Natural killer cell treated with Interleukin-12 subunit alpha and Interleukin-12 subunit beta and Interleukin-15 and Interleukin-18, amount 100 ng/mL, for 72 hours (primary cell): Measurements from ENCODE around the gene PIK3CD. TPM values are rescaled to one million over a fixed set of nuclear protein-coding genes. Genes with fewer than 3 reads are reported as not detected.
"Not testable (repeated sequence)": the region's sequence is repeated elsewhere in the genome, so short reads cannot be mapped to it uniquely, and the experiment has no call there.

Experiments
- ATAC-seq, 2 donors: fragments of 150-1000 bp; cut with Tn5 transposase in 1 of 2; sonication (Bioruptor Pico), chemical (Tn5 transposase) in 1 of 2; 2 replicates each; pipeline ENCODE4 v1.10.0; 2021
- DNase-seq: peaks from one replicate; pipeline ENCODE4 v3.0.0; 2022; ENCODE audit warnings: low spot score
- H3K27ac Mint-ChIP-seq, 2 donors: 1 replicate in 1 of 2; 2 replicates in 1 of 2; pipeline ENCODE4 v1.8.0; 2022; ENCODE audit warnings: mixed read lengths in 2 of 2, mild to moderate bottlenecking in 1 of 2, moderate library complexity in 1 of 2
- H3K27me3 Mint-ChIP-seq, 2 donors: 1 replicate in 1 of 2; 2 replicates in 1 of 2; pipeline ENCODE4 v1.8.0; 2022; ENCODE audit warnings: mixed read lengths in 2 of 2
- H3K36me3 Mint-ChIP-seq: one replicate; pipeline ENCODE4 v1.8.0; 2022; ENCODE audit warnings: mixed read lengths
- H3K4me1 Mint-ChIP-seq, 2 donors: 1 replicate in 1 of 2; 2 replicates in 1 of 2; pipeline ENCODE4 v1.8.0; 2022; ENCODE audit warnings: low read depth in 2 of 2, mixed read lengths in 2 of 2, mild to moderate bottlenecking in 1 of 2
- H3K4me3 Mint-ChIP-seq: one replicate; pipeline ENCODE4 v1.8.0; 2022; ENCODE audit warnings: mixed read lengths
- H3K9me3 Mint-ChIP-seq: 2 replicates; pipeline ENCODE4 v1.8.0; 2022; ENCODE audit warnings: mixed read lengths
- total RNA-seq, 2 donors: library from RNA; stranded (reverse); gene quantifications; one replicate each; pipeline ENCODE4 v1.2.3, GENCODE V29; 2022

The PIK3CD gene
- total RNA-seq, 2 donors from 2014 or later = 273 to 444 TPM

DNA sequence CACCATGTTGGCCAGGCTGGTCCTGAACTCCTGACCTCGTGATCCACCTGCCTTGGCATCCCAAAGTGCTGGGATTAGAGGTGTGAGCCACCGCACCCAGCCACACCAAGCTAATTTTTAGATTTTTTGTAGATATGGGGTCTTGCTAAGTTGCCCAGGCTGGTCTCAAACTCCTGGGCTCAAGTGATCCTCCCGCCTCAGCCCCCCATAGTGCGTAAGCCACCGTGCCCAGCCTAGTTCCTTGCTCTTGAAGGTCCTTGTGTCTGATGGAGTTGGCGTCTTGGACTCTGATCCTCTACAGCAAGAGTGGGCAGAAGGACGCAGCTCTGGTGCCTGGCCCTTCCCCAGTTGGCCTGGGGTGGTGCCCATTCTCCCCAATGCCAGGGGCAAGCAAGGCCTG is 24.6 kb downstream of the PIK3CD start:
- H3K27me3 Mint-ChIP-seq, DNase-seq, ATAC-seq, H3K9me3 Mint-ChIP-seq: not testable (repeated sequence)
- peaks cover 51 to 52% of the 10 kb centered on the region in 2 donors for H3K4me1 Mint-ChIP-seq
- peaks cover 21% of the 10 kb centered on the region for H3K36me3 Mint-ChIP-seq
- peak overlapping the region; percentile 46 for H3K4me3 Mint-ChIP-seq
- peak overlapping the region; percentile 78 to 83 for H3K27ac Mint-ChIP-seq

DNA sequence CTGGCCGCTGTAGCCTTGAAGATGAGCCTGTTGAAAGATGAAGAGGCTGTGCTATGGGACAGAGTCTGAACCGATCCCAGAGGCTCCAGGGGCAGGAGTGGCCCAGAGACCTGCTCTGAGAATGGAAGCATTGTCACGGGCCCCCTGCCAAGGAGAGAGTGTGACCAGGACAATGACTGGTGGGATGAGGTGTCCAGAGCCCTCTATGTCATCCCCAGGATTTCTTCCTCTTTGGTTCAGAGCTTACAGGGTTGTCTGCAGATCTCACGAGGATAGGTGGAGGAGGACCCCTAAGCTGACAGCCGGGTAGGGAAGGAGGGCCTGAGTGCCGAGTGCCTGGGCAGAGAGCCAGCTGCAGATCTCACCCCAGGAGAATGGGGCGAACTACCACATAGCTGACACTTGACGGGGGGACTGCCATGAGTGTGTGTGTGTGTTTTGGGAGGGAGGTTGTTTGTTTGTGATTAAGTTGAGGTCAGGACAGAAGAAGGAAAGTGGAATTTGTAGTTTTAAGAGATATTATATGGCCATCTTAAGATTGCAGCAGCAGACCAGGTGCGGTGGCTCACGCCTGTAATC is 25.4 kb downstream of the PIK3CD start:
- Mint-ChIP-seq H3K36me3 (peaks cover 21% of the 10 kb centered on the region), H3K27ac (peak overlapping the region; percentile 78 to 83), H3K9me3 (no peaks in the 10 kb centered on the region), H3K4me3 (peak overlapping the region; percentile 46), H3K4me1 (peaks cover 46 to 47% of the 10 kb centered on the region in 2 donors), H3K27me3 (no peaks in the 10 kb centered on the region)
- DNase-seq = no peak
- ATAC-seq = peak; percentile 21 to 30

DNA sequence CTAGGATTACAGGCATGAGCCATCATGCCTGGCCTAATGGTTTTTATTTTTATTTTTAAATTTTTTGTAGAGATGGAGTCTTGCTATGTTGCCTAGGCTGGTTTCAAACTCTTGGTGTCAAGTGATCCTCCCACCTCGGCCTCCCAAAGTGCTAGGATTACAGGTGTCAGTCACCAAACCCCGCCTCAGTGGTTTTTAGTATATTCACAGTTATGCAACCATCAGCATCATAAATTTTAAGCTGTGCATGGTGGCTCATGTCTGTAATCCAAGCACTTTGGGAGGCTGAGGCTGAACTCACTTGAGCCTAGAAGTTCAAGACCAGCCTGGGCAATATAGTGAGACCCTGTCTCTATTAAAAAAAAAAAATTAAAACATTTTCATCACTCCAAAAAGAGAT is 28.6 kb downstream of the PIK3CD start:
- Mint-ChIP-seq H3K4me3 (no peak overlapping the region), H3K4me1 (peaks cover 44 to 45% of the 10 kb centered on the region in 2 donors), H3K36me3 (peaks cover 21% of the 10 kb centered on the region), H3K27ac (peak overlapping the region; percentile 64 to 85), H3K9me3 (no peaks in the 10 kb centered on the region), H3K27me3 (no peaks in the 10 kb centered on the region)
- ATAC-seq (peak; percentile 59 to 75), DNase-seq (no peak)

DNA sequence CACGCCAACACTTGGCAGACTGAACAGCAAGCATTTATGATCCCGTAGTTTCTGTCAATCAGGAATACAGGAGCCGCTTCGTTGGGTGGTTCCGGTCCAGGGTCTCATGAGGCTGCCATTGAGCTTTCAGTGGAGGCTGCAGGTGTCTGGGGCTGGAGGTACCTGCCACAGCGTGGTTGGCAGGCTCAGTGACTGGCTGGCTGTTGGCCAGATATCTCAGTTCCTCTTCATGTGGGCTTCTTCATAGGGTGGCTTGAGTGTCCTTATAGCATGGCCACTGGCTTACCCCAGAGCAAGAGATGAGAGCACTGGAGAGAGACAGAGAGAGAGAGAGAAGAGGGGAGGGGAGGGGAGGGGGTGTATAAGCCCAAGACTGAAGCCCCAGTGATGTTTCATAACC is 29.3 kb downstream of the PIK3CD start:
- H3K36me3 Mint-ChIP-seq = peaks cover 21% of the 10 kb centered on the region
- ATAC-seq (no peak), DNase-seq (no peak)
- H3K27ac Mint-ChIP-seq = peak overlapping the region; percentile 64 to 85
- H3K4me3 Mint-ChIP-seq = peak overlapping the region; percentile 47
- H3K4me1 Mint-ChIP-seq = peaks cover 47% of the 10 kb centered on the region in 2 donors
- no peaks in the 10 kb centered on the region for H3K27me3 Mint-ChIP-seq
- no peaks in the 10 kb centered on the region for H3K9me3 Mint-ChIP-seq

DNA sequence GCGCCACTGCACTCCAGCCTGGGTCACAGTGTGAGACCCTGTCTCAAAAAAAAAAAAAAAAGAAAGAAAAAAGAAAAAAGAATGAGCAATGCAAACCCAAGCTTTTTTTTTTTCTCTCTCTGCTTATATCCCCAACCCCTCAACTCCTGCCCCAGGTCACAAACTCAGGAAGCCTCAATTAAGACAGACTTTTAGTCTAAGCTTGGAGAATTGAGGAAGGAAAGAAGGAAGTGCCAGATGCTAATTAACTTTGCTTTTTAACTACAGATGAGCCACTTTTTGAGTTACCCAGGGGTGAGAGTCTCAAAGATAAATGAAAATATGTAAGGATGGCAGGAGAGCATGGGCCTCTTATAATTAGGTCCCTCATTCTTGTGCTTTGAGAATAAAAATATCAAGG is 33.3 kb downstream of the PIK3CD start:
- Mint-ChIP-seq H3K4me1 (peaks cover 38 to 46% of the 10 kb centered on the region in 2 donors), H3K27me3 (no peaks in the 10 kb centered on the region), H3K4me3 (no peak overlapping the region), H3K9me3 (no peaks in the 10 kb centered on the region), H3K27ac (no peak overlapping the region), H3K36me3 (peaks cover 6% of the 10 kb centered on the region)
- ATAC-seq (no peak), DNase-seq (no peak)

DNA sequence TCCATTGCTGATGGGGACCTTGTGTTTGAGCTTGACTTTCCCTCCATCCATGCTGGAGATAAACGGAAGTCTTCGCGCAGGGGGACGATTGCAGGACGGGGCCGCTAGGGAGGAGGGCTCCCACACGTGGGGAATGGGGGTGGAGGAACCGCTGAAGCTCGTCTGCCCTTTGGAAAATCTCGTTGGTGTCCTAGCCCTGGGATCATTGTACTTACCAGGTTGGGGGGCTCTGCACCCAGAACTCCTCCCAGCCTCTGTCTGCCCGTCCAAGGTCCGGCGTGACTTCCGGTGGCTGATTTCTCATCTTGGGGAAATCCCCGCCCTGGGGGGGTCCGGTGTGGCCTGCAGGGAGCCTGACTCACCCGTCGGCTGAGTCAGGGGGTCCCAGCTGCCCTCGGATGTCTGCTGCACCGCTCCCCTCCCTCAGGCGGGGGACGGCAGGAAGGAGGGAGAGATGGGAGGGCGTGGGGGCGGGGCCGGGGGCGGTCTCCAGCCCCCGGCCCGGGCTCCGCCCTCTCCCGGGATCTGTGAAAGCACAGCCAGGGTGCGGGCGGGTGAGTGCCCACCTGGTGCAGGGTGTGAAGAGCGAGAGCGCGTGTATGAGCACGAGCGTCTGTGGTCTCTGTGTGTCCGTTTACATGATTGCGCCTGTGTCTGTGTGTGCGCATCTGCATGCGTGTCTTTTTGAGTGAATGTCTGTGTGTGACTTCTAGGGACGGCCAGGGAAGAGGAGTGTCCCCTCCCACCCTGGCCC is 35.8 kb downstream of the PIK3CD start:
- no peaks in the 10 kb centered on the region for H3K9me3 Mint-ChIP-seq
- ATAC-seq (peak; percentile 87), DNase-seq (peak; percentile 92)
- H3K27me3 Mint-ChIP-seq = no peaks in the 10 kb centered on the region
- peak overlapping the region; percentile 80 to 83 for H3K27ac Mint-ChIP-seq
- peaks cover 47 to 58% of the 10 kb centered on the region in 2 donors for H3K4me1 Mint-ChIP-seq
- H3K4me3 Mint-ChIP-seq = peak overlapping the region; percentile 75
- peaks cover 6% of the 10 kb centered on the region for H3K36me3 Mint-ChIP-seq

DNA sequence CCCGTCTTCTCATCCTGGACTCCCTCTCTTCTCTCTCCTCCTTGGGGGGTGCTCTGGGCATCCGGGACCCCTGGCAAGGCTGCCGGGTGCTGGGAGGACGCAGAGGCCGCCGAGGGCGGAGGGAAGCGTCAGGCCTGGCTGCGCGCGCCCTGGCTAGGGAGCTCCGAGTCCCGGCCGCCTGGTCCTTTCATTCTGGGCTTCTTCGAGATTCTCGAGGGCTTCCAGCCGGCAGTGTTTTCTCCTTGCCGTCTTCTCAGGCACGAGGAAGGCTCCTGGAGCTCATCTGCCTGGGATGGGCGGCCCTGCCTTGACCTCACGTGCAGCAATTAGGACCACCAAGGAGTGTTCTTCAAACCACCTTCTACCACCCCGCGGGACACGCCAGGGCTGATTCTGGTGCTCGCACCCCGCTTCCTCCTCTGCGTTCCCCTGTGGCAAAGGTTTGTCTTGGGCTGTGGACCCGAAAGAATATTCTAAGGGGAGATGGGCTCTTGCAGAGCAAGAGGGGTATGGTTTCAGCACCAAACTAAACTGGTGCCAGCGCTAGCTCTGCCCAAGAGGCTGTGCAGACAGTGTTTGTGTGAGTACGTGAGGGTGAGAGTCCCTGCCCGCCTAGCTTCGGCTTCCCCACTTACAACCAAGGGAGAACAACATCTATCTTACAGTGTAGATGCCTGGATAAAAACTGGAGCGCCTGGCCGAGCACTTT is 36.5 kb downstream of the PIK3CD start:
- H3K4me1 Mint-ChIP-seq = peaks cover 47 to 58% of the 10 kb centered on the region in 2 donors
- H3K27me3 Mint-ChIP-seq = no peaks in the 10 kb centered on the region
- no peaks in the 10 kb centered on the region for H3K9me3 Mint-ChIP-seq
- DNase-seq (no peak), ATAC-seq (peak in 1 of 2 donors; percentile 4)
- peak overlapping the region; percentile 54 to 80 for H3K27ac Mint-ChIP-seq
- peak overlapping the region; percentile 75 for H3K4me3 Mint-ChIP-seq
- H3K36me3 Mint-ChIP-seq = peaks cover 6% of the 10 kb centered on the region

DNA sequence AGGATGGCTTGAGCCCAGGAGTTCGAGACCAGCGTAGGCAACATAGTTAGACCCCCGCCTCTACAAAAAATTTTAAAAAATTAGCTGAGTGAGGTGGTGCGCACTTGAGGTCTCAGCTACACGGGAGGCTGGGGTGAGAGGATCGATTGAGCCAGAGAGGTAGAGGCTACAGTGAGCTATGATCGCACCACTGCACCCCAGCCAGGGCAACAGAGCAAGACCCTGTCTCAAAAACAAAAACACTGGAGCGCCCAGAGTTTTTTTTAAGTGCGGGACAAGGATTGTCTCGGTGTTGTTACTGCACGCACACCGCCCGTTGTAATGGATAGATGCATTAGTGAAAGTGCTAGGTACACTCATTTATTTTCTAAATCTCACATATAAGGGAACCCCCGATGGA is 37.1 kb downstream of the PIK3CD start:
- H3K4me1 Mint-ChIP-seq = peaks cover 48 to 56% of the 10 kb centered on the region in 2 donors
- H3K9me3 Mint-ChIP-seq = no peaks in the 10 kb centered on the region
- H3K36me3 Mint-ChIP-seq = peaks cover 6% of the 10 kb centered on the region
- DNase-seq (no peak), ATAC-seq (no peak)
- H3K27me3 Mint-ChIP-seq = no peaks in the 10 kb centered on the region
- peak overlapping the region; percentile 75 for H3K4me3 Mint-ChIP-seq
- peak overlapping the region; percentile 54 to 80 for H3K27ac Mint-ChIP-seq

DNA sequence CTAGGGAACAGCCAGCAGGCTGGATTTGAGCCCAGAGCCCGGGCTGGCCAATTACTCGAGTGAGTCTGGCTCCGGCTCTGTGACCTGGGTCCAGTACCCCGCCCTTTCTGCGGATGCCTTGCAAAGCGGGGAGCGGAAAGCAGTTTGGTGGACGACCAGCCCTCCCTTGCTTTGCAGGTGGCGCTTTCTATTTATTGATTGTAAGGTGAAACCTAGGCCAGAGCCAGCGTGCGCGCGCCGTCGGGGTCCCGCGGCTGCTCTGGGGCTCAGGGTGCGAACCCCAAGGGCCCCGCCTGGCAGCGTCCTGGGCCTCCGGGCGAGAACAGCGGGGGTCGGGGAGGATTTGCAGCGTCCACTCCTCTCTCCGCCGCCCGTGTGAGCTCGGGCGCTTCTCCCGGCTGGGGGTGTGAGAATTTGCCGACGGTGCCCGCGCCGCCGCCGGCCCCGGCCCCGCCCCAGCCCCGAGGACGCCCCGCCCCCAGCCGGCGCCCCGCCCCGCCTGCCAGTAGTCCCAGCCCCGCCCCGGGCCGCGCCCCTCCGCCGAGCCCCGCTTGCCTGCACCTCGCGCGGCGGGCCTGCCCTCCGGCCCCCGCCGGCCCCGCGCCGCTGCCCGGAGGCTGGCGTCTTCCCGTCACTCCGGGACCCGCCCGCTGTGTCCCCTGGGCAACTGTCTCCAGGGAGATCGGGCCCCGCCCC is 37.6 kb downstream of the PIK3CD start:
- Mint-ChIP-seq H3K9me3 (no peaks in the 10 kb centered on the region), H3K4me1 (peaks cover 47 to 53% of the 10 kb centered on the region in 2 donors), H3K27ac (peak overlapping the region; percentile 54 to 80), H3K4me3 (peak overlapping the region; percentile 75), H3K36me3 (peaks cover 6% of the 10 kb centered on the region), H3K27me3 (no peaks in the 10 kb centered on the region)
- peak; percentile 89 for DNase-seq
- peak; percentile 89 to 91 for ATAC-seq

DNA sequence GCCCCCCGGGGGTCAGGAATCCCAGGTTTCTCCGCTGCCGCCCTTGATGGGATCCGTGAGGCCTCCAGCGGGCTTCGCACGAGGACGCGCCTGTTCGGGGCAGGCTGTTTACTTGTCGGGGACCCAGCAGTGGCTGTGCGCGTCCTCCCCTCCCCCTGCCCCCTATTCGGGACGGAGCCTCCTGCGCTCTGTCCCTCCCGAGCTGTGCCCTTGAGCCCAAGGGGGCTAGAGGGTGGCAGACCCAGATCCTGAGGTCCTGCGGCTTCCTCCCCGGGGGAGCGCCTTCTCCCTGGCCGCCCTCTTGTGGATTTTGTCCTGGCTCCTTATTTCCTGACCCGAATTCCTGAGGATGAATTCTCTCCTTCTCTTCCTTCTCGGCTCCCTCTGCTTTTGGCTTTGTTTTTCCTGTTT is 38.4 kb downstream of the PIK3CD start:
- Mint-ChIP-seq H3K4me3 (peak overlapping the region; percentile 99), H3K36me3 (peaks cover 8% of the 10 kb centered on the region), H3K27ac (peak overlapping the region; percentile 82 to 83), H3K27me3 (no peaks in the 10 kb centered on the region), H3K4me1 (peaks cover 53% of the 10 kb centered on the region in 2 donors), H3K9me3 (no peaks in the 10 kb centered on the region)
- ATAC-seq (no peak), DNase-seq (no peak)

DNA sequence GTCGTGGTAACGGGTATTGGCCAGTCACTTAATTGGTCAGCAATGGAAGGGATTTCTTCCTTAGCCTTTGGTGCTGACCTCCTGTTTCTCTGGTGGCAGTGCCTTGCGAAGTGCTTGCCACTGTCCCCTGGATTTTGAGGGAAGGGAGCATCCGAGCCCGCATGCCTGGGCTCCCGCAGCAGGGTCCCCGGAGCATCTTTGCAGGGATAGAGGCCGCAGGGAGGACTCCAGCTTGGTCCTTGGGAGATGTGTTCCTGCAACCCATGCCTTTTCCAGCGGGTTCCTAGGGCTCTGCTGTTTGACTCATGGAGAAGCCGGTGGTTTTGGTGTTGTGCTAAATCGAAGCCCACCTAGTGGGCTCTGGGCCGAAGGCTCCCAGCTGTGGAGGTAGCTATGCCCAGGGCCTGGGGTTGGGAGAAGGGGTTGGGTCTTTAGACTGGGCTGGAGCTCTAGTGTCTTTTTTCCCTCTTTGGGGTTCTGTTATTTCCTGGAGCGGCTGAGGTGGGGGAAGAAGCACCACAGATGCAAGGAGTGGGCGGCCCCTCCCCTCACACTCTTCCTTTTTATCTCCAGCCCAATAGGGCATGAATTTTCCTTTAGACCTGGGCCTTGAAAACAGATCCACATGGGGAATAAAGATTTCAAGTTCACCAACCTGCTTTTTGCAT is 39.0 kb downstream of the PIK3CD start:
- H3K36me3 Mint-ChIP-seq = peaks cover 12% of the 10 kb centered on the region
- H3K27ac Mint-ChIP-seq = peak overlapping the region; percentile 82 to 83
- DNase-seq (no peak), ATAC-seq (no peak)
- H3K27me3 Mint-ChIP-seq = no peaks in the 10 kb centered on the region
- no peaks in the 10 kb centered on the region for H3K9me3 Mint-ChIP-seq
- peak overlapping the region; percentile 99 for H3K4me3 Mint-ChIP-seq
- peaks cover 56 to 58% of the 10 kb centered on the region in 2 donors for H3K4me1 Mint-ChIP-seq

DNA sequence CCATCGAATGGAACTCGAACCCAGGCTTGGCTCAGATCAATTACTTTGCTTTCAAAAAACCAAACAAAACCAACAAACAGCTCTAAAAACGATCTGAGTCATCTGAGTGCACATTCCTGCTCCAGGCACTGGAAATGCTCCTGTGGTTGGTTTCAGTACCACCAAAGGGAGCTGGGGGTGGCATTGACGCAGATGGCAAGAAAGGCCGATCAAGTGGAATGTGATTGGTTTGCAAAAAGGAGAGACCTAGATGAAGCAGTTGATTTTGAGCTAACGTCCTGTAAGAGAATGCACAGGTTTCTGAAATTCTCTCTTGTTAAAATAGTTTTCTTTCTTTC is 39.5 kb downstream of the PIK3CD start:
- H3K9me3 Mint-ChIP-seq = no peaks in the 10 kb centered on the region
- no peak for DNase-seq
- no peaks in the 10 kb centered on the region for H3K27me3 Mint-ChIP-seq
- no peak for ATAC-seq
- peak overlapping the region; percentile 82 to 83 for H3K27ac Mint-ChIP-seq
- H3K4me1 Mint-ChIP-seq = peaks cover 51 to 53% of the 10 kb centered on the region in 2 donors
- peaks cover 12% of the 10 kb centered on the region for H3K36me3 Mint-ChIP-seq
- H3K4me3 Mint-ChIP-seq = peak overlapping the region; percentile 99

DNA sequence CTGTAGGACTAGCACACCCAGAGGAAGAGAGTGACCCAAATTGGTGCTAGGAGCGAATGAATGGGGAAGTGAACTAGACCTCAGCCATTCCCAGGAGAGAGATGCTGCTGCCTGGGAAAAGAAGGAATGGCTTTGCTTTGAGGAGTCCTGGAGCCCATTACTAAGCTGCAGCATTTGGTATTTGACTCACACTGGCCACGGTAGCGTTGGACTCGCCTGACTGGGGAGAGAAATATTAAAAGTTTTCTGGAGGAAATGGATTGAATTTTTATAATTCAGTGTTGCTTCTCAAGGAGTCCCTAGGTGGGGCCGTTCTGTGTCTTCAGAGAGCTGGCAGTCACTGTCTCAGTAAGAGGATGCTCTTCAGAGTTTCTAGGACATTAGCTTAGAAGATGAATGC is 40.2 kb downstream of the PIK3CD start:
- peaks cover 12% of the 10 kb centered on the region for H3K36me3 Mint-ChIP-seq
- no peaks in the 10 kb centered on the region for H3K9me3 Mint-ChIP-seq
- no peak for DNase-seq
- H3K4me1 Mint-ChIP-seq = peaks cover 47 to 51% of the 10 kb centered on the region in 2 donors
- peak overlapping the region; percentile 82 to 83 for H3K27ac Mint-ChIP-seq
- no peaks in the 10 kb centered on the region for H3K27me3 Mint-ChIP-seq
- ATAC-seq = no peak
- peak overlapping the region; percentile 99 for H3K4me3 Mint-ChIP-seq
